ENCODE results near the gene PLCH2.
"Not testable (repeated sequence)": the region's sequence is repeated elsewhere in the genome, so short reads cannot be mapped to it uniquely, and the experiment has no call there.

PLCH2 gene

GRCh38 chr1:2440346-2440745 lies 35.7 kb upstream of the PLCH2 start:
- not testable (repeated sequence) for H3K9me3 ChIP-seq (ENCODE audit: control insufficient read depth in 2 of 2, low read length in 2 of 2); H3K4me3 ChIP-seq (ENCODE audit: low read length in 2 of 2); H3K9ac ChIP-seq (ENCODE audit: low read depth in 1 of 2, low read length in 2 of 2); H3K27ac ChIP-seq (ENCODE audit: low read depth in 2 of 2, low read length in 2 of 2); H3K4me1 ChIP-seq (ENCODE audit: control insufficient read depth in 2 of 2, insufficient read depth in 2 of 2, low read length in 2 of 2); H3K36me3 ChIP-seq (ENCODE audit: control insufficient read depth in 2 of 2, insufficient read depth in 2 of 2, low read length in 2 of 2); H3K27me3 ChIP-seq (ENCODE audit: control insufficient read depth in 2 of 2, insufficient read depth in 2 of 2, low read length in 2 of 2)

- H3K4me1 ChIP-seq (ENCODE audit: control insufficient read depth in 2 of 2, insufficient read depth in 2 of 2, low read length in 2 of 2) = peaks cover 4 to 8% of the 10 kb centered on the region in 2 donors
- peaks cover 7 to 9% of the 10 kb centered on the region in 2 donors for H3K27me3 ChIP-seq (ENCODE audit: control insufficient read depth in 2 of 2, insufficient read depth in 2 of 2, low read length in 2 of 2)
- no peak overlapping the region for H3K27ac ChIP-seq (ENCODE audit: low read depth in 2 of 2, low read length in 2 of 2)
- no peak overlapping the region for H3K9ac ChIP-seq (ENCODE audit: low read depth in 1 of 2, low read length in 2 of 2)
- H3K9me3 ChIP-seq (ENCODE audit: control insufficient read depth in 2 of 2, low read length in 2 of 2) = no peaks in the 10 kb centered on the region
- H3K4me3 ChIP-seq (ENCODE audit: low read length in 2 of 2) = no peak overlapping the region
- H3K36me3 ChIP-seq (ENCODE audit: control insufficient read depth in 2 of 2, insufficient read depth in 2 of 2, low read length in 2 of 2) = no peaks in the 10 kb centered on the region
Observed at GRCh38 chr1:2441746-2442145, 34.3 kb upstream of the PLCH2 start.

GRCh38 chr1:2442661-2443060 lies 33.4 kb upstream of the PLCH2 start:
- H3K4me1 ChIP-seq (ENCODE audit: control insufficient read depth in 2 of 2, insufficient read depth in 2 of 2, low read length in 2 of 2) = peaks cover 4 to 7% of the 10 kb centered on the region in 2 donors
- H3K9me3 ChIP-seq (ENCODE audit: control insufficient read depth in 2 of 2, low read length in 2 of 2) = no peaks in the 10 kb centered on the region
- H3K9ac ChIP-seq (ENCODE audit: low read depth in 1 of 2, low read length in 2 of 2) = no peak overlapping the region
- peaks cover 7 to 9% of the 10 kb centered on the region in 2 donors for H3K27me3 ChIP-seq (ENCODE audit: control insufficient read depth in 2 of 2, insufficient read depth in 2 of 2, low read length in 2 of 2)
- H3K27ac ChIP-seq (ENCODE audit: low read depth in 2 of 2, low read length in 2 of 2) = no peak overlapping the region
- no peaks in the 10 kb centered on the region for H3K36me3 ChIP-seq (ENCODE audit: control insufficient read depth in 2 of 2, insufficient read depth in 2 of 2, low read length in 2 of 2)
- H3K4me3 ChIP-seq (ENCODE audit: low read length in 2 of 2) = no peak overlapping the region

GRCh38 chr1:2443277-2444137 lies 32.6 kb upstream of the PLCH2 start:
- no peak overlapping the region for H3K9ac ChIP-seq (ENCODE audit: low read depth in 1 of 2, low read length in 2 of 2)
- H3K27me3 ChIP-seq (ENCODE audit: control insufficient read depth in 2 of 2, insufficient read depth in 2 of 2, low read length in 2 of 2) = peaks cover 7 to 9% of the 10 kb centered on the region in 2 donors
- H3K27ac ChIP-seq (ENCODE audit: low read depth in 2 of 2, low read length in 2 of 2) = no peak overlapping the region
- no peaks in the 10 kb centered on the region for H3K36me3 ChIP-seq (ENCODE audit: control insufficient read depth in 2 of 2, insufficient read depth in 2 of 2, low read length in 2 of 2)
- no peaks in the 10 kb centered on the region for H3K9me3 ChIP-seq (ENCODE audit: control insufficient read depth in 2 of 2, low read length in 2 of 2)
- peaks cover 0 to under 1% of the 10 kb centered on the region in 2 donors for H3K4me1 ChIP-seq (ENCODE audit: control insufficient read depth in 2 of 2, insufficient read depth in 2 of 2, low read length in 2 of 2)
- no peak overlapping the region for H3K4me3 ChIP-seq (ENCODE audit: low read length in 2 of 2)

GRCh38 chr1:2444138-2444591 lies 31.9 kb upstream of the PLCH2 start:
- no peaks in the 10 kb centered on the region for H3K4me1 ChIP-seq (ENCODE audit: control insufficient read depth in 2 of 2, insufficient read depth in 2 of 2, low read length in 2 of 2)
- no peak overlapping the region for H3K4me3 ChIP-seq (ENCODE audit: low read length in 2 of 2)
- no peak overlapping the region for H3K27ac ChIP-seq (ENCODE audit: low read depth in 2 of 2, low read length in 2 of 2)
- H3K9me3 ChIP-seq (ENCODE audit: control insufficient read depth in 2 of 2, low read length in 2 of 2) = no peaks in the 10 kb centered on the region
- H3K9ac ChIP-seq (ENCODE audit: low read depth in 1 of 2, low read length in 2 of 2) = no peak overlapping the region
- no peaks in the 10 kb centered on the region for H3K36me3 ChIP-seq (ENCODE audit: control insufficient read depth in 2 of 2, insufficient read depth in 2 of 2, low read length in 2 of 2)
- peaks cover 7 to 9% of the 10 kb centered on the region in 2 donors for H3K27me3 ChIP-seq (ENCODE audit: control insufficient read depth in 2 of 2, insufficient read depth in 2 of 2, low read length in 2 of 2)

- H3K9ac ChIP-seq (ENCODE audit: low read depth in 1 of 2, low read length in 2 of 2) = no peak overlapping the region
Observed at GRCh38 chr1:2445162-2445822, 30.8 kb upstream of the PLCH2 start.

GRCh38 chr1:2445823-2446215 lies 30.3 kb upstream of the PLCH2 start:
- Histone ChIP-seq H3K9ac (ENCODE audit: low read depth in 1 of 2, low read length in 2 of 2) (no peak overlapping the region), H3K9me3 (ENCODE audit: control insufficient read depth in 2 of 2, low read length in 2 of 2) (no peaks in the 10 kb centered on the region), H3K27ac (ENCODE audit: low read depth in 2 of 2, low read length in 2 of 2) (no peak overlapping the region), H3K36me3 (ENCODE audit: control insufficient read depth in 2 of 2, insufficient read depth in 2 of 2, low read length in 2 of 2) (no peaks in the 10 kb centered on the region), H3K4me1 (ENCODE audit: control insufficient read depth in 2 of 2, insufficient read depth in 2 of 2, low read length in 2 of 2) (no peaks in the 10 kb centered on the region), H3K4me3 (ENCODE audit: low read length in 2 of 2) (no peak overlapping the region), H3K27me3 (ENCODE audit: control insufficient read depth in 2 of 2, insufficient read depth in 2 of 2, low read length in 2 of 2) (peaks cover 7 to 9% of the 10 kb centered on the region in 2 donors)

More at GRCh38 chr1:2445162-2445822, 30.8 kb upstream of the PLCH2 start:
- no peaks in the 10 kb centered on the region for H3K4me1 ChIP-seq (ENCODE audit: control insufficient read depth in 2 of 2, insufficient read depth in 2 of 2, low read length in 2 of 2)
- no peak overlapping the region for H3K4me3 ChIP-seq (ENCODE audit: low read length in 2 of 2)
- no peak overlapping the region for H3K27ac ChIP-seq (ENCODE audit: low read depth in 2 of 2, low read length in 2 of 2)
- H3K36me3 ChIP-seq (ENCODE audit: control insufficient read depth in 2 of 2, insufficient read depth in 2 of 2, low read length in 2 of 2) = no peaks in the 10 kb centered on the region
- peaks cover 7 to 9% of the 10 kb centered on the region in 2 donors for H3K27me3 ChIP-seq (ENCODE audit: control insufficient read depth in 2 of 2, insufficient read depth in 2 of 2, low read length in 2 of 2)
- H3K9me3 ChIP-seq (ENCODE audit: control insufficient read depth in 2 of 2, low read length in 2 of 2) = no peaks in the 10 kb centered on the region

- H3K9ac ChIP-seq (ENCODE audit: low read depth in 1 of 2, low read length in 2 of 2) = no peak overlapping the region
- H3K27me3 ChIP-seq (ENCODE audit: control insufficient read depth in 2 of 2, insufficient read depth in 2 of 2, low read length in 2 of 2) = peaks cover 7 to 9% of the 10 kb centered on the region in 2 donors
- no peak overlapping the region for H3K4me3 ChIP-seq (ENCODE audit: low read length in 2 of 2)
- H3K36me3 ChIP-seq (ENCODE audit: control insufficient read depth in 2 of 2, insufficient read depth in 2 of 2, low read length in 2 of 2) = no peaks in the 10 kb centered on the region
- H3K9me3 ChIP-seq (ENCODE audit: control insufficient read depth in 2 of 2, low read length in 2 of 2) = no peaks in the 10 kb centered on the region
- H3K27ac ChIP-seq (ENCODE audit: low read depth in 2 of 2, low read length in 2 of 2) = no peak overlapping the region
- no peaks in the 10 kb centered on the region for H3K4me1 ChIP-seq (ENCODE audit: control insufficient read depth in 2 of 2, insufficient read depth in 2 of 2, low read length in 2 of 2)
Observed at GRCh38 chr1:2446394-2446793, 29.7 kb upstream of the PLCH2 start.

GRCh38 chr1:2446861-2447260 lies 29.2 kb upstream of the PLCH2 start:
- Histone ChIP-seq H3K4me3 (ENCODE audit: low read length in 2 of 2) (no peak overlapping the region), H3K9ac (ENCODE audit: low read depth in 1 of 2, low read length in 2 of 2) (no peak overlapping the region), H3K27ac (ENCODE audit: low read depth in 2 of 2, low read length in 2 of 2) (no peak overlapping the region), H3K9me3 (ENCODE audit: control insufficient read depth in 2 of 2, low read length in 2 of 2) (no peaks in the 10 kb centered on the region), H3K36me3 (ENCODE audit: control insufficient read depth in 2 of 2, insufficient read depth in 2 of 2, low read length in 2 of 2) (no peaks in the 10 kb centered on the region), H3K4me1 (ENCODE audit: control insufficient read depth in 2 of 2, insufficient read depth in 2 of 2, low read length in 2 of 2) (no peaks in the 10 kb centered on the region), H3K27me3 (ENCODE audit: control insufficient read depth in 2 of 2, insufficient read depth in 2 of 2, low read length in 2 of 2) (peaks cover 7 to 9% of the 10 kb centered on the region in 2 donors)
